Colonic mucosa (tissue), 4 donors: ENCODE data around the gene PARP1. TPM values are rescaled to one million over a fixed set of nuclear protein-coding genes. Genes with fewer than 3 reads are reported as not detected.

Experiments used
- DNase-seq: peaks from one replicate; pipeline ENCODE4 v3.0.0-alpha.2; 2020
- H3K27ac ChIP-seq: fragments of 200-600 bp; one replicate; pipeline ENCODE4 v1.8.0; 2021
- H3K27me3 ChIP-seq: fragments of 200-600 bp; one replicate; pipeline ENCODE4 v1.8.0; 2021
- H3K36me3 ChIP-seq: fragments of 200-600 bp; one replicate; pipeline ENCODE4 v1.8.0; 2021
- H3K4me1 ChIP-seq: fragments of 200-600 bp; one replicate; pipeline ENCODE4 v1.8.0; 2021; ENCODE audit warnings: mild to moderate bottlenecking
- H3K4me3 ChIP-seq: fragments of 200-600 bp; one replicate; pipeline ENCODE4 v1.8.0; 2021
- H3K9ac ChIP-seq, 2 donors: one replicate each; pipeline ENCODE4 v1.7.0; 2013; ENCODE audit warnings: control low read depth in 2 of 2, low read depth in 2 of 2, low read length in 2 of 2
- H3K9me3 ChIP-seq: fragments of 200-600 bp; one replicate; pipeline ENCODE4 v1.8.0; 2021
- intact Hi-C: fragments of 100-400 bp; cut with DNase I; formaldehyde crosslinking; loops from one replicate; pipeline ENCODE4 v1.14.1; 2022
- total RNA-seq, 2 donors: library from RNA; stranded (reverse); fragmentation: NEBNext Ultra II Directional in 1 of 2; extraction: Animal tissue kit (Norgen Biotek cat#: 25700) in 1 of 2; gene quantifications; one replicate each; pipeline ENCODE4 v1.2.1, GENCODE V29; 2021
- TF ChIP-seq, protein P1 (sequence below): fragments of 200-600 bp; IDR thresholded peaks from one replicate; pipeline ENCODE4 v1.8.0; 2022; ENCODE audit warnings: antibody characterized with exemption, mild to moderate bottlenecking
- donor health status: healthy.
- donor health status: DM: no; HTN: no; CAD: no.
- donor health status: DM: no; HTN: no; CAD: no.

Gene PARP1
- total RNA-seq, 2 donors from 2014 or later: 56.7 to 96.3 TPM

GRCh38 chr1:226406401-226406881, 1.5 kb downstream of the PARP1 start:
- TF ChIP-seq, protein P1, sequence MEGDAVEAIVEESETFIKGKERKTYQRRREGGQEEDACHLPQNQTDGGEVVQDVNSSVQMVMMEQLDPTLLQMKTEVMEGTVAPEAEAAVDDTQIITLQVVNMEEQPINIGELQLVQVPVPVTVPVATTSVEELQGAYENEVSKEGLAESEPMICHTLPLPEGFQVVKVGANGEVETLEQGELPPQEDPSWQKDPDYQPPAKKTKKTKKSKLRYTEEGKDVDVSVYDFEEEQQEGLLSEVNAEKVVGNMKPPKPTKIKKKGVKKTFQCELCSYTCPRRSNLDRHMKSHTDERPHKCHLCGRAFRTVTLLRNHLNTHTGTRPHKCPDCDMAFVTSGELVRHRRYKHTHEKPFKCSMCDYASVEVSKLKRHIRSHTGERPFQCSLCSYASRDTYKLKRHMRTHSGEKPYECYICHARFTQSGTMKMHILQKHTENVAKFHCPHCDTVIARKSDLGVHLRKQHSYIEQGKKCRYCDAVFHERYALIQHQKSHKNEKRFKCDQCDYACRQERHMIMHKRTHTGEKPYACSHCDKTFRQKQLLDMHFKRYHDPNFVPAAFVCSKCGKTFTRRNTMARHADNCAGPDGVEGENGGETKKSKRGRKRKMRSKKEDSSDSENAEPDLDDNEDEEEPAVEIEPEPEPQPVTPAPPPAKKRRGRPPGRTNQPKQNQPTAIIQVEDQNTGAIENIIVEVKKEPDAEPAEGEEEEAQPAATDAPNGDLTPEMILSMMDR: no peak
- Histone ChIP-seq H3K27me3 (no peaks in the 10 kb centered on the region), H3K36me3 (no peaks in the 10 kb centered on the region), H3K4me1 (peaks cover 13% of the 10 kb centered on the region), H3K9me3 (no peaks in the 10 kb centered on the region), H3K4me3 (peak overlapping the region; percentile 78), H3K9ac (peak overlapping the region; percentile 51 to 73), H3K27ac (peak overlapping the region; percentile 30)
- no peak for DNase-seq
- intact Hi-C loops: no loop called here

DNA sequence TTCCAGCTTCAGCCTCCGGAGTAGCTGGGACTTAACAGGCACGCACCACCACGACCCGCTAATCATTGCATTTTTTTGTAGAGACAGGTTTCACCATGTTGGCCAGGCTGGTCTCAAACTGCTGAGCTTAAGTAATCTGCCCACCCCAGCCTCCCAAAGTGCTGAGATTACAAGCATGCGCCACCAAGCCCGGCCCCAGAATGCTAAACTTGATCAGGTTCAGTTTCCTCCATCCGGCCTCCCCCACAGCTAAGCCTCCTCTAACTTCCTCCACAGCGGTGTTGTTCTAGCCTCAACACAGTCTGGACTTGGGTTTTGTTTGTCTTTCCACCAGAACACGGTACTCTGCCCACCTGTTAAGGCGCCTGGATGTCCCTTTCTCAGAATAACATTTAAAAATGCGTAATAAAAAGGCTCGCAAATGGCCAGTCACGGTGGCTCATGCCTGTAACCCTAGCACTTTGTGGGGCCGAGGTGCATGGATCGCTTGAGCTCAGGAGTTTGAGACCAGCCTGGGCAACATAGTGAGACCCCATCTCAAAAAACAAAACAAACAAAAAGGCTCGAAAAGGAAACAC, 2.4 kb downstream of the PARP1 start:
- Histone ChIP-seq H3K9me3 (no peaks in the 10 kb centered on the region), H3K27me3 (no peaks in the 10 kb centered on the region), H3K36me3 (no peaks in the 10 kb centered on the region), H3K4me3 (no peak overlapping the region), H3K4me1 (peaks cover 13% of the 10 kb centered on the region), H3K27ac (no peak overlapping the region), H3K9ac (no peak overlapping the region)
- no peak for DNase-seq
- TF ChIP-seq, protein P1: no peak
- intact Hi-C loops: no loop called here

DNA sequence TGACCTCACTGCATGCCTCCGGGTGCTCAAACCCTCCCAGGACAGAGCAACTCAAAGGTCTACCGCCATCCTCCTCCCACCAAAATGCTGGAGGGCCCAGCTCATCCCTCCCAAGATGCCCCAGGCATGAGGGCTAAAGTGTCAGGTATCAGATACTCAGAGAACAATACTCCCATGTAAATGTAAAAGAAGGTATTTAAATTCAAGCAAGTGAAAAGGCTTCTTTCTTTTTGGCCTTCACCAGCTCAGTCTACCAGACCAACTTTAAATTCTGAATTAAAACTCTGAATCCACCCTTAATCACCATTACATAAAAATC, 3.0 kb downstream of the PARP1 start:
- H3K4me3 ChIP-seq: no peak overlapping the region
- intact Hi-C loops: no loop called here
- DNase-seq: no peak
- peaks cover 13% of the 10 kb centered on the region for H3K4me1 ChIP-seq
- no peaks in the 10 kb centered on the region for H3K27me3 ChIP-seq
- no peak overlapping the region for H3K27ac ChIP-seq
- H3K36me3 ChIP-seq: no peaks in the 10 kb centered on the region
- H3K9ac ChIP-seq: no peak overlapping the region
- H3K9me3 ChIP-seq: no peaks in the 10 kb centered on the region
- TF ChIP-seq, protein P1: no peak

GRCh38 chr1:226404063-226404903, 3.6 kb downstream of the PARP1 start:
- Histone ChIP-seq H3K27ac (no peak overlapping the region), H3K9ac (no peak overlapping the region), H3K4me3 (no peak overlapping the region), H3K4me1 (peaks cover 13% of the 10 kb centered on the region), H3K9me3 (no peaks in the 10 kb centered on the region), H3K36me3 (no peaks in the 10 kb centered on the region), H3K27me3 (no peaks in the 10 kb centered on the region)
- intact Hi-C loops: no loop called here
- TF ChIP-seq, protein P1: no peak
- no peak for DNase-seq

GRCh38 chr1:226403201-226404034, 4.5 kb downstream of the PARP1 start:
- no peak overlapping the region for H3K4me3 ChIP-seq
- no peak overlapping the region for H3K9ac ChIP-seq
- H3K27me3 ChIP-seq: no peaks in the 10 kb centered on the region
- intact Hi-C loops: no loop called here
- DNase-seq: no peak
- TF ChIP-seq, protein P1: no peak
- H3K4me1 ChIP-seq: peaks cover 13% of the 10 kb centered on the region
- H3K36me3 ChIP-seq: no peaks in the 10 kb centered on the region
- no peaks in the 10 kb centered on the region for H3K9me3 ChIP-seq
- H3K27ac ChIP-seq: no peak overlapping the region
